Activated CD8-positive, alpha-beta memory T cell treated with anti-CD3 and anti-CD28 coated beads, Interleukin-2, amount 50 U/mL, for 48 hours (primary cell): ENCODE measurements around the gene DDB1.

Experiments used
- DNase-seq: peaks from one replicate; pipeline ENCODE4 v3.0.0-alpha.2; 2020

The DDB1 gene

DNA sequence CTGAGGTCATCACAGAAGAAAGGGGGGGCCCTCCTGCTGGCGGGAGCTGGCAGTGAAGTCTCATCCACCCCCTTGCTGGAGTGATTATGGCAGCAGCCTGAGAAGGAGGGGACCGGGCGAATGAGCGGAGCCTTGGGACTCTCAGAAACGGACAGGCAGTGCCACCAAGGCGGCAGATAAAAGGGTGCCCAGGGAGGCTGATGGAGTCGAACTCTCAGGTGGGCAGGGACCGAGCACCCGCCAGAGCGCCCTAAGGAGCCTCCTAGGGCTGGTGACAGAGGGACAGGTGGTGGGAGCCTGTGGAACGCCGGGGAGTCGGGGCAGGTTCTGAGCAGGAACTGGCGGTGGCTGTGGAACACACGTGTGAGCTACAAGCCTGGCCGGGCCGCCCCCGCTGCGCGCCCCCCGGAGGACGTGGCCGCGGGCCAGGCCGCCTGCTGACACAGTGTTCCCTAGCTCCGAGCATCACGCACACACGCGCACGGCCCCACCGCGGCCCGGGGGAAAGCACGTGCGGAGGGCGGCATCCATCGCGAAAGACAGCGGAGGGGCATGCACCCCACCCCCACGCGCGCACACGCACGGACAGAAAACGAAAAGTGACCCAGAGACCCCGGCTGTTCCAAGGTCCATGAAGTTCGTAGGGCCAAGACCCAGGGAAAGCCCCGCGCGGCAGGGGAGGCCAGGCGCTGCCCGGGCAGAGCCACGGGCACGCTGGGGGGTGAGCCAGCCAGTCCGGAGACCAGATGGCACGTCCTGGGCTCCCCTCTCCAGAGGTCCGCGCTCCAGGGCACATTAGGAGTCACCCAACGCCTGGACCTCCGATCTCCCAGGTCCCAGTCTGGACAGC, 38.8 kb downstream of the DDB1 start:
- DNase-seq: peak; percentile 84

DNA sequence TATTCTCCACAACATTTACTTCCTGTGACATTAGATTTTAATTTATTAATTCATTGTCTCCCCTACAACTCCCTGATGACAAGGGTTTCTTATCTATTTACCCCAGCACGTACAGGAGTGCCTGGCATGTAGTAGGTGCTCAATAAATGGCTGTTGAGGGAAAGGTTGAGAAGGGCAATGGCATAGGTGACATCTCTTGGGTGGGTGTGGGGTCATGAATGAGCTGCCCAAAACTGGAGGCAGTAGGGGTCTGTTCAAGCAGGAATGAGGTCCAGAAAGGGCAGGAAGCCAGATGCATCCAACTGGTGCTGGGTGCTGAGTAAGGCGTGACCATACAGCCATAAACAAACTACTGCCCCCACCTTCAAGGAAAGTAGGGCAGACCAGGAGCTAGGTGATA, 40.5 kb downstream of the DDB1 start:
- DNase-seq: no peak

DNA sequence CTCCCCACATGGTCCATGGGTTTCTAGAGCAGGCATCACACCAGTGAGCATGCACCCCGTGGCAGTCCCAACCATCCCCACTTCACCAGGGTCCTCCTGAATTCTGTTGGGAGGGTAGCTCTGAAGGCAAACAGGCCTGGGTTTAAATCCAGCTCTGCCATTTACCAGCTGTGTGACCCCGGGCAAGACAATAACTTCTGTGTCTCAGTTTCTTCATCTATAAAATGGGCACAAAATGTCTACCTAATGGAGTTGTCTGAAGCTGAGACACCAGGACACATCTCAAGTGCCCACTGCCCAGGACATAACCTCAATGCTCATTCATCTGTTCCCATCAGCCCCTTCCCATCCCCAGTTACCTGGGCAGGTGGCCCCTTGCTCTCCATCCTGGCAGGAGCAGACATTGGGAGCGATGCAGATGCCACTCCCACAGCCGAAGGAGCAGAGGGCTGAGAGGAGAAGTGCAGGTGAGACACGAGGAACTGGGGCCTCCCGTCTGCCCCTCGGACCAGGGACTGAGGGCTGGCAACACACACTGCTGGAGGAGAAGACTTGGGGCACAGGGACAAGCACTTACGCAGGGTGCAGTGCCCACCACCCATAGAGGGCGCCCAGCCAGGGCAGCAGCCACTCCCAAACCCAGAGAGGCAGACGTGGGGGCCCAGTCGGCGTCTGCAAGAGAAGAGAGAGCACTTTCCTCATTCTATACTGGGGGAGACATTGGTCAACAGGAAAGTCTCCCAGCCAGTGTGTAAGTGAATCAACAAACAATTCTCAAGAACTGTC, 41.8 kb downstream of the DDB1 start:
- DNase-seq: no peak

DNA sequence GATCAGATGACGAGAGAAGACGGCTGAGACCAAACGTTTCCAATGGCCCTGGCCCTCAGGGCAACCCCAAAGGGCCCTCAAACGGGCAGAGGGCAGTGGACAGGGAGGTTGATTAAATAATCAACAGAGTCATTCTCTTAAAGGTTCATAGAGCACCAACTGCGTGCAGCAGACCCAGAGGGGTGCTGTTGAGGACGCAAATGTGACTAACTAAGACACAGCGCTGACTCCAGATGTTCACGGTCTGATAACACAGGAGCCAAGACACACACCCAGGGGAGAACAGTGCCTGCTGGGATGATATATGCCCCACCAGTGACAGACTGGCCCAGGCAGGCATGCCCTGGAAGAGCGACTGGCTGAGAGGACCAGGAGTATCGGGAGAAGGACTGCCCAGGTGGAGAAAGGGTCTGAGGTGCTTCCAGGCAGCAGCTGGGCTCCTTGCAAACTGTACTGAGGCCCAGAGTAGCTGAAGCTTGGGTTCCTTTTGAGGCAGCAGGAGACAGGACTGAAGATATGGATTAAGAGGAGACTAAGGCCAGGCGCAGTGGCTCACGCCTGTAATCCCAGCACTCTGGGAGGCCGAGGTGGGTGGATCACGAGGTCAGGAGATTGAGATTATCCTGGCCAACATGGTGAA, 45.4 kb downstream of the DDB1 start:
- no peak for DNase-seq

DNA sequence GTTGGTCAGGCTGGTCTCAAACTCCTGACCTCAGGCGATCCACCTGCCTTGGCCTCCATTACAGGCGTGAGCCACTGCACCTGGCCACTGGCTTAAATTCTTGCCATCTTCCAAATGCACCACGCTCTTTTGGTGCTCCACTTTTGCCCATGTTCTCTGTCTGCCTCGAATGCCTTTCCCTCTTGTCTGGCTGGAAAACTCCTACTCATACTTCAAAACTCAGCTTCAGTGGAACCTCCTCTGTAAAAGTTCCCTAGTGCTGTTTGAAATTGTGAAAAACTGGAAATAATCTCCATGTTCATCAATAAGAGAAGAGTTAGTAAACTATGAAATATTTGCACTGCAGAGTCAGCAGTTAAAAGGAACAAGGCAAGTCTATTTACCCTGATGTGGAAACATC, 49.3 kb downstream of the DDB1 start:
- DNase-seq: no peak

DNA sequence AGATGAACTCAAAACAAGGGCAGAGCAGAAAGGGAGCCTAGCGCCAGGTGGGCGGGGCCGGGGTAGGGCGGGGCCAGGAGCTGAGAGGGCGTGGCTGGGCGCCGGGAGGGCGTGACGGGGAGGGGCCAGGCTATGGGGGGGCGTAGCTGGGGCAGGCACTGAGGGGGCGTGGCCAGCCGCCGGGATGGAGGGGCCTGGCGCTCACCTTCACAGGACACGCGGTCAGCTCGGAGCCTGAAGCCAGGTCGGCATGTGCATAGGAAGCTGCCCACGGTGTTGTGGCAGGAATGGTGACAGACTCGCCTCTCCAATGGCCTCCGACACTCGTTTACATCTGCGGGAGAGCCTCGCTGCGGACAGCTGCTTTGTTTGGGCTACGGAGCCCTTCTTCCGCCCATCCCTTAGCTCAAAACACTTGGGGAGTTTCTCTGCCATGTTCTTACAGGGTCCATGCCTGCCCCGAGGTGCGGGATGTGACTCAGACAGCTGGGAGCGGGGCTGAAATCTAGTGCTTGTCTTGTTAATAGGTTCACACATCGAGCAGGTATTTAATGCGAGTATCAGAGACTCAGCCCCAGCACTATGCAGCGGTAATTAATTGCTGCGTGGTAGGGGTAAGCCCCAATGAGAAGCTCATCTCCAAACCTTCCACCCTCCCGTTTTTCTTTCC, 51.2 kb downstream of the DDB1 start:
- DNase-seq: peak; percentile 82

DNA sequence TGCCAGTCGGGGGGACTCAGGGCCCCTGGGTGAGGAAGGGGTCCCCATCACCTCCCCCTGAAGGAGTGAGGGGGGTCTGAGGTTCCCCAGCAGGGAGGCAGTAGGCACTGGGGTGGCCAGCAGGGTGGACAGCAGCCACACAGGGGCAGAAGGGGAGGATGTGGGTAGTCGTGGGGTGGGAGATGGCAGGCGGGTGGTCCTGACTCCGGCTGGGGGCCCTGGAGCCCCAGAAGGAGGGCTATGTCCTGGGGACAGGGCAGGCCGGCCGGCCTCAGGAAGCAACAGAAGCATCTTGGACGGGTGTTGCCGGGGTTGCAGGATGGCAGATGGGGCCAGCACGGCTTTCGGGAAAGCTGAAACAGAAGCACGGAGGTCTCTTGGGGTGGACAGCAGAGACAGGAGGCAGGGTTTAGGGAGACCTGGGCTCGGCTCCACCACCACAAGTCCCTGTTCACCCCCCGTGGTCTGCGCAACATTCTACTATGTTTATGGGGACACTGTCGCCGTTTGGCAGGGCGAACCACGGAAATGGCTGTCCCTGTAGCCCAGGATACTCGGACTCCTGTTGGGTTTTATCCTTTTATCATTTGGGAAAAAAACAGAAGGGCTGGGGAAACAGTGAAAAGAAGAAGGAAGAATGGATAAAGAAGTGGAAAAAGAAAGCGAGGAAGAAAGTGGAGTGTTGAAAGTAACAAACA, 51.9 kb downstream of the DDB1 start:
- DNase-seq: no peak

DNA sequence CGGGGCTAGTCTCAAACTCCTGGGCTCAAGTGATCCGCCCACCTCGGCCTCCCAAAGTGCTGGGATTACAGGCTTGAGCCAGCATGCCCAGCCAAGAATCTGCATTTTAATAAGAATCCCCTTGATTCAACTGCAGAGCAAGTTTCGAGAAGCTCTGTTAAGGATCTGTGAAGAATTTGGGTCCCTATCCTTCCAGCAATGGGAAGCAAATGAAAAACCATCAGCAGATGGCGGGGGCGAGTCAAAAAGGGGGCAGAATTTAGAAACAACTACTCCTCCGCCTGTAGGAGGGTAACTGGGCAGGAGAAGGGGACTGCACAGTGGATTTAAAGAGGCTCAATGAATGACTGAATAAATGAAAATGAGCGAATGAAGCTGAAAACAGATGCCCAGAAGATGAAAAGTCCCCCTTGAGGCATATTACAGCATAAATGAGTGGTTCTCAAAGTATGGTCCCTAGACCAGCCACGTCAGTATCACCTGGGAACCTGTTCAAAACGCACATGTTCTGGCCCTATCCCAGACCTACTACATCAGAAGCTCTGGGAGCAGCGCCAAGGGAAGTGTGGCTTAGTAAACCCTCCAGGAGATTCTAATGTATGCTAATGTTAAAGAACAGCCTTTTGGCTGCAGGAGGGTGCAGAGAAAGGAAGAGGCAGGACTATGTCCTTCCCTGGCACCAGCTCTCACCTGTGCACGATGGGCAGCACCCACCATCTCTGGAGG, 52.8 kb downstream of the DDB1 start:
- DNase-seq: no peak

DNA sequence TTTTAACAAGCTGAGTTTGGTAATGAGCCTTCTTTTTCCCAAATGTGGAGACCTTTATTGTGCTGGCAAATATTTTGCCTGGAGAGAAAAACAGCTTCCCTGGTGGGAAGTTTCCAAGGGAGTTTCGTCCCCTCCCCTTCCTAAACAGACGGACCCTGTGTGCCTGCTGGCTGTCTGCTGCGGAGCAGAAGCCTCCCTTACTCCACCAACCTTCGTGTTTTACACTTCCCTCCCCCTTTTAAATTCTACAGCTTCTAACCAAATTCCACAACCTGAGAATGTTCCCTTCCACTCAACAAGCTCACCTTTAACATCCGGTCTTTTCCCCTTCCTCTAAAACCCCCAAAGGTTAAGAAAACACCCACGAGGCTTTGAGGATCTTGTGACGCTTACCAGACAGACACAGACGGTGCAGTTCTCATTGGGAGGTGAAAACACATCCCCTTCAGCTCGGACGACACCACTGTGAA, 54.9 kb downstream of the DDB1 start:
- no peak for DNase-seq

DNA sequence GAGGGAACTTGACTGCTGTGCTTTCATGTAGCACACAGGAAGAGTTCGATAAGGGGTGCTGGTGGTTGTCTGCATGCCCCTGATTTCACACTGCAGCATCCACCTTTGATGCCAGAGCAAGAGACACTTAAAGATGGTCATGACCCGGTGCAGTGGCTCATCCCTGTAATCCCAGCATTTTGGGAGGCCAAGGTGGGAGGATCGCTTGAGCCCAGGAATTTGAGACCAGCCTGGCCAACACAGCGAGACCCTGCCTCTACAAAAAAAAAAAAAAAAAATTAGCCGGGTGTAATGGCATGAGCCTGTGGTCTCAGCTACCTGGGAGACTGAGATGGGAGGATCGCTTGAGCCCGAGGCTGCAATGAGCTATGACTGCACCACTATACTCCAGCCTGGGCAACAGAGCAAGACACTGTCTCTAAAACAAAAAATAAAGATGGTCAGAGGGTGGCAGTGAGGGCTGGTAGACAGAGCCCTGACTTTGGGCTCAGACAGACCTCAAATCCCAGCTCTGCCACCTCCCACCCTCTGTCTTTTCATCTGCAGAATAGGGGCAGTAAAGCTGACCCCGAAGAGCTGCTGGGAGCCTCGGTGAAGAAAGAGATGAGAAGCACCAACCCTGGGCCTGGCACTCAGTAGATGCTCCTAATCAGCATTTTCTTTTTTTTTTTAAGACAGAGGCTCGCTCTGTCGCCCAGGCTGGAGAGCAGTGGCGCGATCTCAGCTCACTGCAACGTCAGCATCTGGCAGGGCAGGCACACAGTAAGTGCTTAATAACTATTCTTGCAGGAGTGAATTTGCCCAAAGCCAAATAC, 55.5 kb downstream of the DDB1 start:
- no peak for DNase-seq

DNA sequence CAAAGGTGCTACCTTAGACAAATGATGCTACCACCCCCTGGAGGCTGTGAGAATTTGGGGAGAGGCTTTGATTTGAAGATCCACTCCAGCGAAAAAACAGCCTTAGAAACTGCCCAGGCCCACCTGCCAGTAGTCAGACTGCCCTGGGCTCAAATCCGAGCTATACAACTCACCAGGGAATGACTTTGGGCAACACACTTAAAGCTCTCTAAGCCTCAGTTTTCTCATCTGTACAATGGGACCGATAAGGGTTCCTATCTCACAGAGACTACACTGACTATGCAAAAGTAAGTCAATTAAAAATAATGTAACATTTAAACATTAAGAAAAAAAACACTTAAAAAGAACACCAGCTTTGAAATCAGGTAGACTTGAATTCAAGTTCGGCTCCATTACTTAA, 57.7 kb downstream of the DDB1 start:
- DNase-seq: no peak

DNA sequence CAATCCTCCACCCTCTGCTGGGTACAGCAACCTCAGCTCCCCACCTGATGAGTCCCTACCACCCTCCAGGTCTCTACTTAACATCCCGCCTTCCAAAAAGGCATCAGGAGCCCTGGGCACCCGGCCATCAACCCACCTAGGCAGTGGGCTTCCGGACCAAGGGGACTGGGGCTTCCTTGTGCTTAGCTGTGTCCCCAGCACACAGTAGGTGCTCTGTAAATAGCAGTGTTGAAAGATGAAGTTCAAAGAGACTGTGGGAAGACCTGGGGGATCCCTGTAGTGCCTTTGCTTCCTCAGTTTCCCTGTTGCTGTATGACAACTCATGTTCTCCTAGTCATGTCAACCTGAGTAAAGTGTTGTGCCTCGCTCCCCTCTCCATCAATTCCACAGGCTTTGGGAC, 58.8 kb downstream of the DDB1 start:
- DNase-seq: no peak

DNA sequence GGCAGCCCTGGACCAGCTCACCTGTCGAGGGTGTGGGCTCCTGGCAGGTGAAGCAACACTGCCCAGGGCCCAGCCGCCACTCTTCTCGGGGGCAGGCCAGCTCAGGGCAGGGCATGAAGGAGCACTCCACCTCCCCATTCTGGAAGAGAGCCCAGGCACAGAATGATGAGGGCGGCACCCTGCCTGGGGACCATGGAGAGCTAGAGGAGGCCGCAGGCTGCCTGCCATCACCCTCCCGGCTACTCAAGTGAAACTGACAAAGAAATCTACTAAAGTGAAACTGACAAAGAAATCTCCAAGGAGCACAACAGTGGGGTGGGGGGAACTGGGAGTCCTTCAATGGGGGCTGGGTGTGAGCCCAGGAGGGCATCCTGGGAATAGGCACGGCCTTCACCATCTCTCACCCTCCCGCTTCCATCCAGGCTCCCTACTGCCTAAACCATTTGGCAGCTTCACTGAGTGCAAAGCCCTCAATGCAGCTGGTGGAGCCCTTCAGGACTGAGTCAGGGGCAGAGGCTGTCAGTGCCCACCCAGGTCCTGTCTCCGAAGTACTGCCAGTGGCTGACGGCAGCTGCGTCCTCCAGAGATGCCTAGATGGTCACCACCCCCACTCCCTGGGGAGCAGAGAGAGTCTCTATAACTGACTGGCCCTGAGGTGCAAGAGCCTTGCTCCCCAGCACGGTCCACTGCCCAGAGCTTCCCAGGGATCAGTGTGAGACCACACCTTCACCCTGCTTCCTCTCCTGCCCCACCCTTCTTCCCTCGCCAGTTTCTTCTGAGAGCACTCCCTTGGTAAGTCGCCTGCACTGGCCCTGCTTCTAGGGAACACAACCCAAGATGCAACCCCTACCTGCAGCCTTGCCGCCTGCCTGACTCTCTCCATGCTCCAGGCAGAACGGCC, 59.5 kb downstream of the DDB1 start:
- DNase-seq: no peak

DNA sequence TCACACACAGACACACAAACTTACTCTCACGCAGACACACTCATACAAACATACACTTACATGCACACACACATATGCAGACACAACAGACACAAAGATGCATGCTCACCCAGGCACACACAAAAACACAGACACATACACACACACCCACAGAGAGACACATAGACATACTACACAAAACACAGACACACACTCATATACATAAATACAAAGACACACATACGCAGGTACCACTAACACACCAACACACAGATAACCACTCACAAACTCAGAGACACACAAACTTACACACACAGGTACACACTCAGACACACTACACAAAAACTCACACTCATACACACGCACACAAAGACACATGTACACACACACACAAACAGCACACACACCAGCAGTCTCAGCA, 60.2 kb downstream of the DDB1 start:
- no peak for DNase-seq

DNA sequence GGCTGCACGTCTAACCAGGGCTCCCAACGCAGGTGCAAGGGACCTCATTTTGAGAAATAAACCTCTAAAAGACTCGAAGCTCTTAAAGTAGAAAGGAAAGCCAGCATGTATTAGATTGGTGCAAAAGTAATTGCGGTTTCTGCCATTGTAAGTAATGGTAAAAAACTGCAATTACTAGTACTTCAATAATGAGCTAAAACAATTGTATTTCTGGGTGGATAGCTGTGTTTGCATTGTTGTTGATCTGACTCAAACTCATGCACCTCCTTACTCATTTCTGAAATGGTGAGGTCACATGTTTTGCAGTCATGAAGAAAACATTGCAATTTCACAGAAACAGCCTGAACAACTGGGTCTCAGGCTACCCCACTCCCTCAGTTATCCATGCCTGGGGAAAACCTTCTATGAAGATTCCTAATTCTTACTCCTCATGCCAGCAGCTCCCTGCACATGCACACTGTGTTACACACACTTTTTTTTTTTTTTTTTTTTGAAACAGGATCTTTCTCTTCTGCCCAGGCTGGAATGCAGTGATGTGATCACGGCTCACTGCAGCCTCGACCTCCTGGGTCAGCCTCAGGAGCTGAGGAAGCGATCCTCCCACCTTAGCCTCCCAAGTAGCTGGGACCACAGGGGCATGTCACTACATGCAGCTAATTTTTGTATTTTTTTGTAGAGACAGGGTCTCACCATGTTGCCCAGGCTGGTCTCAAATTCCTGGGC, 62.4 kb downstream of the DDB1 start:
- no peak for DNase-seq

DNA sequence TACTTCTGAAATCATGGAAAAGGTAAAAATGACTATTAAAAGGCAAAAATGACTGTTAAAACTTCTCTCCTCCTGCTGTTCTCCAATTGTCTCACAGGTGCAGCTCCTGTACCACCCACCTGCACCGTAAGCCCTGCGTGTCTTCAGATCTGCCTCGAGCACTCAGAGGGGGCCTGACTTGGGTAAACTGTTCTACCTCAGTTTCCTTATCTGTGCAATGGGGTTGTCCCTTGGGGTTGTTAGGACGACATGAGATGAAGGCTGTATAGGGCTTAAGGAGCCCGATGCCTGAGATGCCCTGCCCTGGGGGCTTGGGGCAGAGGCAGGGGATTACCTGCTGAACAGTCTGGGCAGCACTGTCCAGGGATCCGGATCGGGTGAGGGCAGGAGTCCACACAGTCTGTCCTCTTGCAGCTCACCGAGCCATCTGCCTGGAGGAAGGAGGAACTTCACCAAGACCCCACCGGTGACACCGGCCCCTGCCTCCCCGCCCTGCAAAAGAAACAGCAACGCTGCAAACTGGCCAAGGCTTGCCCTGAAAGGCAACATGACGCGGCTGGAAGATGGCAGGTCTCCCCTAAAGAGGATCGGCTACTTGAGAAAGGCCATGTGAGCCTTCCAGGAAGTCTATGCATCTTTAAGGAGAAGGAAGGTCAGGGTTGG, 64.2 kb downstream of the DDB1 start:
- DNase-seq: no peak

DNA sequence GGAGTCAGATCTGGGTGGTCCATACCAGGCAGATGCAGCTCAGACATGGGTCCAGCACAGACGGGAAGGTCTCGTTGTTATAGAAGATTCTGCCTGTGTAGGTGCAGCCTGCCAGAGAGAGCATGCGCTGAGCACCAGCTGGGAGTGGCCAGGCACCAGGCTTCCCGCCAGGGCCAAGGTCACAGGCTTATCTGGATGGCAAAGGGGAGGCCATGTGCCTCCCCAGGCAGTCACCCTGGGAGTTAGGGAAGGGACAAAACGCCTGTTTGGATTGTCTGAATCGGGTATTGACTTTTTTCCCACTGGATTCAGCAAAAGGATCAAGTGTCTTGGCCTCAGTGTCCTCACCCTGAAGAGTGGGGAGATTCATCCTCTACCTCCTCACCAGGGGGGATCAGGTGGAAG, 65.5 kb downstream of the DDB1 start:
- DNase-seq: no peak

DNA sequence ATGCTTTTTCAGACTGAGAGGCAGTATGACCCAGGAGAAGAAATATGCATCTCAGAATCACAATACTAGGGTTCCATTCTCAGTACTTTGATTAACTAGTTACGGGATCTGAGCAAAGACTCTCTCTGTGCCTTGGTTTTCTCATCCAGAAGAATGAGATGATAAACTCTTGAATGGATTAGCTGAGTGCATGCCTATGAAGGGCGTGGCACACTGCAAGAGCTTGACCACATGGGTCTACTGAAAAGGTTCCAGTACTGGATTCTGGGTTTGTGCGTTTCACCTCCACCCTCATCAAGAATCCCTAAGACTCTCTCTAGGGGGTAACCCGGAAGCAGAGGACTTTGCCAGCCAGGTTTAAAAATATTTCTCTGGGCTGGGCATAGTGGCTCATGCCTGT, 66.3 kb downstream of the DDB1 start:
- no peak for DNase-seq

DNA sequence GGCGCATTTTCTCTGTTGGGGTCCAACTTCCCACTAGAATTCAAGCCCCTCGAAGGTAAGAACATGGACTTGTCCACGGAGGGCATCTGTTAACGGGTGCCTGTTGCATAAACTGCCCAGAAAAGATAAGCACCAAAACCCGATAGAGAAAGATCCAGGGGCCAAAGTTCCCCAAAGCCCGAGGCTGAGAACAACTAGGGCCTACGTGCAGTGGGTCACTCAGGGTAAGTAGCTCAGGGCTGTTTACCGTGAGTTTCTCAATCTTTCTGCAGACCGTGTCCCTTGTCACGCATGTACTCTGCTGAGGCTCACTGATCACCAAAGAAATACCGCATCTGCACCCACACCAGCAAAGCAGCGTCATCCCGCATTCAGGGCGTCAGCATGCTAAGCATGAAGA, 67.5 kb downstream of the DDB1 start:
- DNase-seq: no peak
